ENCODE measurements around the gene EPB41L4A.
"Not testable (repeated sequence)": the region's sequence is repeated elsewhere in the genome, so short reads cannot be mapped to it uniquely, and the experiment has no call there.

The EPB41L4A gene

GRCh38 chr5:112257976-112258375 lies 161.1 kb downstream of the EPB41L4A start:
- no peak for DNase-seq (ENCODE audit: low read depth)

GRCh38 chr5:112257005-112257404 lies 162.1 kb downstream of the EPB41L4A start:
- DNase-seq (ENCODE audit: low read depth): no peak

- no peak for DNase-seq (ENCODE audit: low read depth)
Observed at GRCh38 chr5:112254303-112254702, 164.8 kb downstream of the EPB41L4A start.

GRCh38 chr5:112253478-112254250 lies 165.4 kb downstream of the EPB41L4A start:
- no peak for DNase-seq (ENCODE audit: low read depth)

GRCh38 chr5:112250551-112250950 lies 168.5 kb downstream of the EPB41L4A start:
- DNase-seq (ENCODE audit: low read depth): no peak

GRCh38 chr5:112248623-112249022 lies 170.5 kb downstream of the EPB41L4A start:
- no peak for DNase-seq (ENCODE audit: low read depth)

- DNase-seq (ENCODE audit: low read depth): no peak
Observed at GRCh38 chr5:112247960-112248359, 171.1 kb downstream of the EPB41L4A start.

- no peak for DNase-seq (ENCODE audit: low read depth)
Observed at GRCh38 chr5:112245656-112246055, 173.4 kb downstream of the EPB41L4A start.

- no peak for DNase-seq (ENCODE audit: low read depth)
Observed at GRCh38 chr5:112239996-112240395, 179.1 kb downstream of the EPB41L4A start.

- no peak for DNase-seq (ENCODE audit: low read depth)
Observed at GRCh38 chr5:112238473-112238872, 180.6 kb downstream of the EPB41L4A start.

- no peak for DNase-seq (ENCODE audit: low read depth)
Observed at GRCh38 chr5:112237456-112237855, 181.6 kb downstream of the EPB41L4A start.

- DNase-seq (ENCODE audit: low read depth): no peak
Observed at GRCh38 chr5:112234000-112234399, 185.1 kb downstream of the EPB41L4A start.

GRCh38 chr5:112232667-112233066 lies 186.4 kb downstream of the EPB41L4A start:
- no peak for DNase-seq (ENCODE audit: low read depth)

GRCh38 chr5:112230606-112231005 lies 188.5 kb downstream of the EPB41L4A start:
- DNase-seq (ENCODE audit: low read depth): no peak

- DNase-seq (ENCODE audit: low read depth): peak; percentile 11
Observed at GRCh38 chr5:112228667-112229066, 190.4 kb downstream of the EPB41L4A start.

- no peak for DNase-seq (ENCODE audit: low read depth)
Observed at GRCh38 chr5:112227911-112228631, 191.0 kb downstream of the EPB41L4A start.

- no peak for DNase-seq (ENCODE audit: low read depth)
Observed at GRCh38 chr5:112226215-112226614, 192.9 kb downstream of the EPB41L4A start.

GRCh38 chr5:112222997-112223396 lies 196.1 kb downstream of the EPB41L4A start:
- not testable (repeated sequence) for DNase-seq (ENCODE audit: low read depth)

- no peak for DNase-seq (ENCODE audit: low read depth)
Observed at GRCh38 chr5:112221128-112221527, 197.9 kb downstream of the EPB41L4A start.

- no peak for DNase-seq (ENCODE audit: low read depth)
Observed at GRCh38 chr5:112219000-112219399, 200.1 kb downstream of the EPB41L4A start.

- DNase-seq (ENCODE audit: low read depth): no peak
Observed at GRCh38 chr5:112217843-112218579, 201.1 kb downstream of the EPB41L4A start.

GRCh38 chr5:112216140-112216539 lies 202.9 kb downstream of the EPB41L4A start:
- DNase-seq (ENCODE audit: low read depth): no peak
